ENCODE data around the gene SPG11. TPM values are rescaled to one million over a fixed set of nuclear protein-coding genes. Genes with fewer than 3 reads are reported as not detected.
"Not testable (repeated sequence)": the region's sequence is repeated elsewhere in the genome, so short reads cannot be mapped to it uniquely, and the experiment has no call there.

The SPG11 gene
- total and polyA plus RNA-seq, 4 donors, result 17.3 to 65.3 (median 31.3) TPM

DNA sequence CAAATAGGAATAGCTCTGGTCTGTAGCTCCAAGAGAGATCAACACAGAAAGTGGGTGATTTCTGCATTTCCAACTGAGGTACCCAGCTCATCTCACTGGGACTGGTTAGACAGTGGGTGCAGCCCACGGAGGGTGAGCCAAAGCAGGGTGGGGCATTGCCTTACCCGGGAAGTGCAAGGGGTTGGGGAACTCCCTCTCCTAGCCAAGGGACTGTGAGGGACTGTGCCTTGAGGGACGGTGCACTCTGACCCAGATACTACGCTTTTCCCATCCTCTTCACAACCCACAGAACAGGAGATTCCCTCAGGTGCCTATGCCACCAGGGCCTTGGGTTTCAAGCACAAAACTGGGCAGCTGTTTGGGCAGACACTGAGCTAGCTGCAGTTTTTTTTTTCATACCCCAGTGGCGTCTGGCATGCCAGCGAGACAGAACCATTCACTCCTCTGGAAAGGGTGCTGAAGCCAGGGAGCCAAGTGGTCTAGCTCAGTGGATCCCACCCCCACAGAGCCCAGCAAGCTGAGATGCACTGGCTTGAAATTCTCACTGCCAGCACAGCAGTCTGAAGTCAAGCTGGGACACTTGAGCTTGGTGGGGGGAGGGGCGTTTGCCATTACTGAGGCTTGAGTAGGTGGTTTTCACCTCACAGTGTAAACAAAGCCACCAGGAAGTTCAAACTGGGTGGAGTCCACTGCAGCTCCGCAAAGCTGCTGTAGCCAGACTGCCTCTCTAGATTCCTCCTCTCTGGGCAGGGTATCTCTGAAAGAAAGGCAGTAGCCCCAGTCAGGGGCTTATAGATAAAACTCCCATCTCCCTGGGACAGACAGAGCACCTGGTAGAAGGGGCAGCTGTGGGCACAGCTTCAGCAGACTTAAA lies 19.6 kb upstream of the SPG11 start:
- not testable (repeated sequence) for DNase-seq (ENCODE audit: low spot score)

GRCh38 chr15:44682211-44682610 lies 18.7 kb upstream of the SPG11 start:
- Histone ChIP-seq H3K9me3 (ENCODE audit: control insufficient read depth in 4 of 4, low read length in 3 of 4) (no peaks in the 10 kb centered on the region), H3K9ac (ENCODE audit: low read depth in 1 of 2, low read length in 2 of 2) (no peak overlapping the region), H3K4me3 (ENCODE audit: low read depth in 1 of 3, low read length in 3 of 3) (no peak overlapping the region), H3K27ac (ENCODE audit: low read depth in 1 of 2, low read length in 2 of 2) (no peak overlapping the region), H3K4me1 (ENCODE audit: control insufficient read depth in 4 of 4, insufficient read depth in 4 of 4, low read length in 3 of 4) (peaks cover 0 to 2% (median 0%) of the 10 kb centered on the region in 4 donors), H3K27me3 (ENCODE audit: control insufficient read depth in 4 of 4, insufficient read depth in 4 of 4, low read length in 3 of 4) (no peaks in the 10 kb centered on the region), H3K36me3 (ENCODE audit: control insufficient read depth in 4 of 4, insufficient read depth in 3 of 4, low read depth in 1 of 4, low read length in 3 of 4) (no peaks in the 10 kb centered on the region)
- DNase-seq (ENCODE audit: low spot score), result no peak
- TF ChIP-seq HNF4G (IDR thresholded peaks at IDR 0.05) (no peak), YY1 (IDR thresholded peaks at IDR 0.05) (no peak), GABPA (IDR thresholded peaks at IDR 0.05 in 1 of 2, conservative IDR thresholded peaks at IDR 0.05 in 1 of 2) (no peak), RXRA (IDR thresholded peaks at IDR 0.05) (no peak), NR2F2 (IDR thresholded peaks at IDR 0.05) (no peak), TAF1 (conservative IDR thresholded peaks at IDR 0.05) (no peak)
- TF ChIP-seq, protein P1, sequence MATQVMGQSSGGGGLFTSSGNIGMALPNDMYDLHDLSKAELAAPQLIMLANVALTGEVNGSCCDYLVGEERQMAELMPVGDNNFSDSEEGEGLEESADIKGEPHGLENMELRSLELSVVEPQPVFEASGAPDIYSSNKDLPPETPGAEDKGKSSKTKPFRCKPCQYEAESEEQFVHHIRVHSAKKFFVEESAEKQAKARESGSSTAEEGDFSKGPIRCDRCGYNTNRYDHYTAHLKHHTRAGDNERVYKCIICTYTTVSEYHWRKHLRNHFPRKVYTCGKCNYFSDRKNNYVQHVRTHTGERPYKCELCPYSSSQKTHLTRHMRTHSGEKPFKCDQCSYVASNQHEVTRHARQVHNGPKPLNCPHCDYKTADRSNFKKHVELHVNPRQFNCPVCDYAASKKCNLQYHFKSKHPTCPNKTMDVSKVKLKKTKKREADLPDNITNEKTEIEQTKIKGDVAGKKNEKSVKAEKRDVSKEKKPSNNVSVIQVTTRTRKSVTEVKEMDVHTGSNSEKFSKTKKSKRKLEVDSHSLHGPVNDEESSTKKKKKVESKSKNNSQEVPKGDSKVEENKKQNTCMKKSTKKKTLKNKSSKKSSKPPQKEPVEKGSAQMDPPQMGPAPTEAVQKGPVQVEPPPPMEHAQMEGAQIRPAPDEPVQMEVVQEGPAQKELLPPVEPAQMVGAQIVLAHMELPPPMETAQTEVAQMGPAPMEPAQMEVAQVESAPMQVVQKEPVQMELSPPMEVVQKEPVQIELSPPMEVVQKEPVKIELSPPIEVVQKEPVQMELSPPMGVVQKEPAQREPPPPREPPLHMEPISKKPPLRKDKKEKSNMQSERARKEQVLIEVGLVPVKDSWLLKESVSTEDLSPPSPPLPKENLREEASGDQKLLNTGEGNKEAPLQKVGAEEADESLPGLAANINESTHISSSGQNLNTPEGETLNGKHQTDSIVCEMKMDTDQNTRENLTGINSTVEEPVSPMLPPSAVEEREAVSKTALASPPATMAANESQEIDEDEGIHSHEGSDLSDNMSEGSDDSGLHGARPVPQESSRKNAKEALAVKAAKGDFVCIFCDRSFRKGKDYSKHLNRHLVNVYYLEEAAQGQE (IDR thresholded peaks at IDR 0.05), result no peak
- 89% methylated on average over 2 of the region's 2 CpGs for WGBS

More for the DNA sequence above, 19.6 kb upstream of the SPG11 start:
- H3K4me3 ChIP-seq (ENCODE audit: low read depth in 1 of 3, low read length in 3 of 3); H3K27ac ChIP-seq (ENCODE audit: low read depth in 1 of 2, low read length in 2 of 2); H3K4me1 ChIP-seq (ENCODE audit: control insufficient read depth in 4 of 4, insufficient read depth in 4 of 4, low read length in 3 of 4); H3K9me3 ChIP-seq (ENCODE audit: control insufficient read depth in 4 of 4, low read length in 3 of 4); H3K27me3 ChIP-seq (ENCODE audit: control insufficient read depth in 4 of 4, insufficient read depth in 4 of 4, low read length in 3 of 4); H3K36me3 ChIP-seq (ENCODE audit: control insufficient read depth in 4 of 4, insufficient read depth in 3 of 4, low read depth in 1 of 4, low read length in 3 of 4); H3K9ac ChIP-seq (ENCODE audit: low read depth in 1 of 2, low read length in 2 of 2): not testable (repeated sequence)
- WGBS, result 59% methylated on average over 8 of the region's 8 CpGs

GRCh38 chr15:44676676-44677075 lies 13.2 kb upstream of the SPG11 start:
- no peak overlapping the region for H3K4me3 ChIP-seq (ENCODE audit: low read depth in 1 of 3, low read length in 3 of 3)
- 77% methylated on average over 7 of the region's 7 CpGs for WGBS
- H3K4me1 ChIP-seq (ENCODE audit: control insufficient read depth in 4 of 4, insufficient read depth in 4 of 4, low read length in 3 of 4), result no peaks in the 10 kb centered on the region

More at GRCh38 chr15:44676676-44677075, 13.2 kb upstream of the SPG11 start:
- no peaks in the 10 kb centered on the region for H3K36me3 ChIP-seq (ENCODE audit: control insufficient read depth in 4 of 4, insufficient read depth in 3 of 4, low read depth in 1 of 4, low read length in 3 of 4)
- TF ChIP-seq NR2F2 (IDR thresholded peaks at IDR 0.05) (no peak), RXRA (IDR thresholded peaks at IDR 0.05) (no peak), TAF1 (conservative IDR thresholded peaks at IDR 0.05) (no peak), SP1 (IDR thresholded peaks at IDR 0.05) (no peak), JUND (IDR thresholded peaks at IDR 0.05) (no peak), HNF4A (conservative IDR thresholded peaks at IDR 0.05) (no peak), RAD21 (IDR thresholded peaks at IDR 0.05) (no peak), YY1 (IDR thresholded peaks at IDR 0.05) (no peak), EGR1 (IDR thresholded peaks at IDR 0.05; ENCODE audit: low read depth in 2 of 2) (no peak)
- TF ChIP-seq, protein P1 (IDR thresholded peaks at IDR 0.05), result no peak
- TF ChIP-seq, protein P2, sequence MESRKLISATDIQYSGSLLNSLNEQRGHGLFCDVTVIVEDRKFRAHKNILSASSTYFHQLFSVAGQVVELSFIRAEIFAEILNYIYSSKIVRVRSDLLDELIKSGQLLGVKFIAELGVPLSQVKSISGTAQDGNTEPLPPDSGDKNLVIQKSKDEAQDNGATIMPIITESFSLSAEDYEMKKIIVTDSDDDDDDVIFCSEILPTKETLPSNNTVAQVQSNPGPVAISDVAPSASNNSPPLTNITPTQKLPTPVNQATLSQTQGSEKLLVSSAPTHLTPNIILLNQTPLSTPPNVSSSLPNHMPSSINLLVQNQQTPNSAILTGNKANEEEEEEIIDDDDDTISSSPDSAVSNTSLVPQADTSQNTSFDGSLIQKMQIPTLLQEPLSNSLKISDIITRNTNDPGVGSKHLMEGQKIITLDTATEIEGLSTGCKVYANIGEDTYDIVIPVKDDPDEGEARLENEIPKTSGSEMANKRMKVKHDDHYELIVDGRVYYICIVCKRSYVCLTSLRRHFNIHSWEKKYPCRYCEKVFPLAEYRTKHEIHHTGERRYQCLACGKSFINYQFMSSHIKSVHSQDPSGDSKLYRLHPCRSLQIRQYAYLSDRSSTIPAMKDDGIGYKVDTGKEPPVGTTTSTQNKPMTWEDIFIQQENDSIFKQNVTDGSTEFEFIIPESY (IDR thresholded peaks at IDR 0.05), result no peak
- DNase-seq (ENCODE audit: low spot score), result no peak
- H3K9ac ChIP-seq (ENCODE audit: low read depth in 1 of 2, low read length in 2 of 2), result no peak overlapping the region
- no peak overlapping the region for H3K27ac ChIP-seq (ENCODE audit: low read depth in 1 of 2, low read length in 2 of 2)
- no peaks in the 10 kb centered on the region for H3K9me3 ChIP-seq (ENCODE audit: control insufficient read depth in 4 of 4, low read length in 3 of 4)
- H3K27me3 ChIP-seq (ENCODE audit: control insufficient read depth in 4 of 4, insufficient read depth in 4 of 4, low read length in 3 of 4), result no peaks in the 10 kb centered on the region
